Liver (tissue), 9 donors: ENCODE data around the gene RIN1. TPM values are rescaled to one million over a fixed set of nuclear protein-coding genes. Genes with fewer than 3 reads are reported as not detected.

Experiments
- DNase-seq: peaks from one replicate; pipeline ENCODE4 v3.0.0-alpha.2; 2017; ENCODE audit warnings: low spot score
- H3K27ac ChIP-seq, 2 donors: one replicate each; pipeline ENCODE4 v1.7.0; 2013; ENCODE audit warnings: inconsistent platforms in 2 of 2, low read length in 2 of 2, control low read depth in 1 of 2, low read depth in 1 of 2, mild to moderate bottlenecking in 1 of 2
- H3K27me3 ChIP-seq, 4 donors: one replicate each; pipeline versions ENCODE4 v1.6.1 to v1.7.0; 2013; ENCODE audit warnings: low read length in 3 of 4, inconsistent platforms in 1 of 4, mild to moderate bottlenecking in 1 of 4, moderate library complexity in 1 of 4; ENCODE audit not compliant: control insufficient read depth in 4 of 4, insufficient read depth in 4 of 4
- H3K36me3 ChIP-seq, 4 donors: one replicate each; pipeline versions ENCODE4 v1.6.1 to v1.7.0; 2013; ENCODE audit warnings: low read length in 3 of 4, mild to moderate bottlenecking in 3 of 4, low read depth in 1 of 4, moderate library complexity in 1 of 4; ENCODE audit not compliant: control insufficient read depth in 4 of 4, insufficient read depth in 3 of 4
- H3K4me1 ChIP-seq, 4 donors: one replicate each; pipeline versions ENCODE4 v1.6.1 to v1.7.0; 2013; ENCODE audit warnings: low read length in 3 of 4, mild to moderate bottlenecking in 3 of 4, moderate library complexity in 1 of 4; ENCODE audit not compliant: control insufficient read depth in 4 of 4, insufficient read depth in 4 of 4
- H3K4me3 ChIP-seq, 3 donors: one replicate each; pipeline versions ENCODE4 v1.6.1 to v1.7.0; 2013; ENCODE audit warnings: low read length in 3 of 3, control low read depth in 1 of 3, low read depth in 1 of 3, mild to moderate bottlenecking in 1 of 3
- H3K9ac ChIP-seq, 2 donors: one replicate each; pipeline ENCODE4 v1.7.0; 2013; ENCODE audit warnings: low read length in 2 of 2, mild to moderate bottlenecking in 2 of 2, moderate library complexity in 2 of 2, control low read depth in 1 of 2, low read depth in 1 of 2
- H3K9me3 ChIP-seq, 4 donors: one replicate each; pipeline versions ENCODE4 v1.6.1 to v1.7.0; 2013; ENCODE audit warnings: low read length in 3 of 4; ENCODE audit not compliant: control insufficient read depth in 4 of 4
- CTCF ChIP-seq: fragments of 150-350 bp; IDR thresholded peaks from 2 replicates; pipeline ENCODE4 v1.5.1; 2017; ENCODE audit warnings: improper control_type of control experiment, low read depth, low read length; ENCODE audit not compliant: missing input control
- EGR1 ChIP-seq, 2 donors: IDR thresholded peaks; 2 replicates each; pipeline ENCODE4 v1.6.1; 2016 to 2018; ENCODE audit warnings: antibody characterized with exemption in 2 of 2, low read depth in 2 of 2
- FOXA1 ChIP-seq: IDR thresholded peaks from 2 replicates; pipeline ENCODE4 v1.6.1; 2016; ENCODE audit warnings: antibody characterized with exemption
- FOXA2 ChIP-seq: IDR thresholded peaks from 2 replicates; pipeline ENCODE4 v1.6.1; 2016; ENCODE audit warnings: antibody characterized with exemption
- GABPA ChIP-seq, 2 donors: IDR thresholded peaks in 1 of 2; conservative IDR thresholded peaks in 1 of 2; 2 replicates each; pipeline ENCODE4 v1.6.1; 2016; ENCODE audit warnings: antibody characterized with exemption in 2 of 2, mild to moderate bottlenecking in 1 of 2, moderate library complexity in 1 of 2
- HNF4A ChIP-seq, 2 donors: conservative IDR thresholded peaks; 2 replicates each; pipeline ENCODE4 v1.6.1; 2016; ENCODE audit warnings: antibody characterized with exemption in 2 of 2, mild to moderate bottlenecking in 2 of 2
- HNF4G ChIP-seq: IDR thresholded peaks from 2 replicates; pipeline ENCODE4 v1.6.1; 2016; ENCODE audit warnings: antibody characterized with exemption
- JUND ChIP-seq, 2 donors: IDR thresholded peaks; 2 replicates each; pipeline ENCODE4 v1.6.1; 2016; ENCODE audit warnings: antibody characterized with exemption in 2 of 2
- MAX ChIP-seq: IDR thresholded peaks from 2 replicates; pipeline ENCODE4 v1.6.1; 2016; ENCODE audit warnings: antibody characterized with exemption
- NR2F2 ChIP-seq: IDR thresholded peaks from 2 replicates; pipeline ENCODE4 v1.6.1; 2016; ENCODE audit warnings: antibody characterized with exemption
- RAD21 ChIP-seq, 2 donors: IDR thresholded peaks; 2 replicates each; pipeline ENCODE4 v1.6.1; 2016; ENCODE audit warnings: antibody characterized with exemption in 2 of 2, mild to moderate bottlenecking in 2 of 2
- RXRA ChIP-seq, 2 donors: IDR thresholded peaks; 2 replicates each; pipeline ENCODE4 v1.6.1; 2017 to 2018; ENCODE audit warnings: antibody characterized with exemption in 2 of 2, mild to moderate bottlenecking in 1 of 2
- SP1 ChIP-seq: IDR thresholded peaks from 2 replicates; pipeline ENCODE4 v1.6.1; 2018; ENCODE audit warnings: antibody characterized with exemption, mild to moderate bottlenecking
- TAF1 ChIP-seq: conservative IDR thresholded peaks from 2 replicates; pipeline ENCODE4 v1.6.1; 2016; ENCODE audit warnings: antibody characterized with exemption, mild to moderate bottlenecking
- YY1 ChIP-seq: IDR thresholded peaks from 2 replicates; pipeline ENCODE4 v1.6.1; 2016; ENCODE audit warnings: antibody characterized with exemption, mild to moderate bottlenecking
- WGBS: extraction: QIAGEN DNeasy Blood & Tissue Kit; methylation state at CpG from one replicate; pipeline ENCODE4 v1.1.7; 2013; 5-methylcytosine and 5-hydroxymethylcytosine counted together
- polyA plus RNA-seq, 2 donors: library from polyadenylated mRNA; stranded (reverse) in 1 of 2; unstranded in 1 of 2; fragments of 200-250 nt in 1 of 2; fragments of >200 nt in 1 of 2; fragmentation: Nextera tagmentation in 1 of 2; extraction: Ambion mirVana in 1 of 2; gene quantifications; one replicate each; pipeline versions ENCODE4 v1.2.1 to v1.2.3, GENCODE V29; 2013 to 2015
- total RNA-seq, 2 donors: library from RNA; depleted of rRNA; stranded (reverse); fragments of >200 nt; gene quantifications; one replicate each; pipeline ENCODE4 v1.2.3, GENCODE V29; 2014
- TF ChIP-seq, protein P1 (sequence below): IDR thresholded peaks from 2 replicates; pipeline ENCODE4 v1.6.1; 2016; ENCODE audit warnings: antibody characterized with exemption
- TF ChIP-seq, protein P2 (sequence below): IDR thresholded peaks from 2 replicates; pipeline ENCODE4 v1.6.1; 2016; ENCODE audit warnings: antibody characterized with exemption, mild to moderate bottlenecking
- TF ChIP-seq, protein P3 (sequence below): IDR thresholded peaks from 2 replicates; pipeline ENCODE4 v1.6.1; 2016; ENCODE audit warnings: antibody characterized with exemption
- donor health status: healthy.
- donor health status: healthy.
- donor health status: healthy.
- donor health status: healthy.
- donor health status: healthy.

RIN1 gene
- total and polyA plus RNA-seq, 4 donors = 0.11 to 1.1 (median 0.53) TPM

GRCh38 chr11:66287211-66287888 is 48.9 kb downstream of the RIN1 start:
- H3K4me1 ChIP-seq = peaks cover 19 to 50% (median 41%) of the 10 kb centered on the region in 4 donors
- H3K4me3 ChIP-seq = peak overlapping the region; percentile 26 to 79 (median 61)
- no peak overlapping the region for H3K9ac ChIP-seq
- H3K27me3 ChIP-seq = peaks cover 0 to 2% (median 0%) of the 10 kb centered on the region in 4 donors
- H3K9me3 ChIP-seq = no peaks in the 10 kb centered on the region
- H3K36me3 ChIP-seq = peaks cover 0 to 5% (median 4%) of the 10 kb centered on the region in 4 donors
- peak overlapping the region in 1 of 2 donors; percentile 96 for H3K27ac ChIP-seq
- 78% methylated on average over 10 of the region's 10 CpGs for WGBS
- no peak for TF ChIP-seq YY1
- TF ChIP-seq, protein P1, sequence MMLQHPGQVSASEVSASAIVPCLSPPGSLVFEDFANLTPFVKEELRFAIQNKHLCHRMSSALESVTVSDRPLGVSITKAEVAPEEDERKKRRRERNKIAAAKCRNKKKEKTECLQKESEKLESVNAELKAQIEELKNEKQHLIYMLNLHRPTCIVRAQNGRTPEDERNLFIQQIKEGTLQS = no peak
- TF ChIP-seq EGR1 (IDR thresholded peaks at IDR 0.05; ENCODE audit: low read depth in 2 of 2) = no peak
- no peak for TF ChIP-seq FOXA1
- no peak for TF ChIP-seq GABPA (IDR thresholded peaks at IDR 0.05 in 1 of 2, conservative IDR thresholded peaks at IDR 0.05 in 1 of 2)
- TF ChIP-seq MAX = no peak
- no peak for TF ChIP-seq SP1
- no peak for TF ChIP-seq HNF4A (conservative IDR thresholded peaks at IDR 0.05)
- TF ChIP-seq HNF4G = no peak
- TF ChIP-seq TAF1 = no peak
- no peak for TF ChIP-seq NR2F2
- no peak for TF ChIP-seq CTCF
- DNase-seq = no peak

DNA sequence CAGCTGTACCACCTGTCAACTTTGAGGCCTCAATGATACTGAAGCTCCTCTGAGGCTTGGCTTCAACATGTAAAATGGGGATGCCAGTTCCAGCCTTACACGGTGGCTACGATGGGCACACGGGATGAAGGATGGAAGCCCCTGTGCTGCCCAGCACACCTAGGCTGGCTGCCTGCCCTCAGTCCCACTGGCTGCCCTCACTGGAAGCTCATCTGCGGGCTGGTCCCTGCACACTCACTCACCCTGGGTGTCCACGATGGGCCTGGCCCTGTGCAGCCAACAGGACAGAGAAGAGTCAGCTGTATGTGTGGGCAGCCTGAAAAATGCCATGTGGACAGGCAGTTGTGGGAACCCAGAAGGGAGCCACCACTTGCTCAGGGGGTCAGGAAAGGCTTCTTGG is 49.5 kb downstream of the RIN1 start:
- no peak for DNase-seq
- TF ChIP-seq, protein P1 = no peak
- TF ChIP-seq HNF4G (no peak), RXRA (IDR thresholded peaks at IDR 0.05) (no peak), FOXA1 (no peak), YY1 (no peak), TAF1 (no peak), MAX (no peak), JUND (IDR thresholded peaks at IDR 0.05) (no peak), FOXA2 (no peak), GABPA (IDR thresholded peaks at IDR 0.05 in 1 of 2, conservative IDR thresholded peaks at IDR 0.05 in 1 of 2) (no peak), RAD21 (IDR thresholded peaks at IDR 0.05) (no peak), CTCF (no peak), EGR1 (IDR thresholded peaks at IDR 0.05; ENCODE audit: low read depth in 2 of 2) (no peak)
- TF ChIP-seq, protein P2, sequence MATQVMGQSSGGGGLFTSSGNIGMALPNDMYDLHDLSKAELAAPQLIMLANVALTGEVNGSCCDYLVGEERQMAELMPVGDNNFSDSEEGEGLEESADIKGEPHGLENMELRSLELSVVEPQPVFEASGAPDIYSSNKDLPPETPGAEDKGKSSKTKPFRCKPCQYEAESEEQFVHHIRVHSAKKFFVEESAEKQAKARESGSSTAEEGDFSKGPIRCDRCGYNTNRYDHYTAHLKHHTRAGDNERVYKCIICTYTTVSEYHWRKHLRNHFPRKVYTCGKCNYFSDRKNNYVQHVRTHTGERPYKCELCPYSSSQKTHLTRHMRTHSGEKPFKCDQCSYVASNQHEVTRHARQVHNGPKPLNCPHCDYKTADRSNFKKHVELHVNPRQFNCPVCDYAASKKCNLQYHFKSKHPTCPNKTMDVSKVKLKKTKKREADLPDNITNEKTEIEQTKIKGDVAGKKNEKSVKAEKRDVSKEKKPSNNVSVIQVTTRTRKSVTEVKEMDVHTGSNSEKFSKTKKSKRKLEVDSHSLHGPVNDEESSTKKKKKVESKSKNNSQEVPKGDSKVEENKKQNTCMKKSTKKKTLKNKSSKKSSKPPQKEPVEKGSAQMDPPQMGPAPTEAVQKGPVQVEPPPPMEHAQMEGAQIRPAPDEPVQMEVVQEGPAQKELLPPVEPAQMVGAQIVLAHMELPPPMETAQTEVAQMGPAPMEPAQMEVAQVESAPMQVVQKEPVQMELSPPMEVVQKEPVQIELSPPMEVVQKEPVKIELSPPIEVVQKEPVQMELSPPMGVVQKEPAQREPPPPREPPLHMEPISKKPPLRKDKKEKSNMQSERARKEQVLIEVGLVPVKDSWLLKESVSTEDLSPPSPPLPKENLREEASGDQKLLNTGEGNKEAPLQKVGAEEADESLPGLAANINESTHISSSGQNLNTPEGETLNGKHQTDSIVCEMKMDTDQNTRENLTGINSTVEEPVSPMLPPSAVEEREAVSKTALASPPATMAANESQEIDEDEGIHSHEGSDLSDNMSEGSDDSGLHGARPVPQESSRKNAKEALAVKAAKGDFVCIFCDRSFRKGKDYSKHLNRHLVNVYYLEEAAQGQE = no peak
- TF ChIP-seq, protein P3, sequence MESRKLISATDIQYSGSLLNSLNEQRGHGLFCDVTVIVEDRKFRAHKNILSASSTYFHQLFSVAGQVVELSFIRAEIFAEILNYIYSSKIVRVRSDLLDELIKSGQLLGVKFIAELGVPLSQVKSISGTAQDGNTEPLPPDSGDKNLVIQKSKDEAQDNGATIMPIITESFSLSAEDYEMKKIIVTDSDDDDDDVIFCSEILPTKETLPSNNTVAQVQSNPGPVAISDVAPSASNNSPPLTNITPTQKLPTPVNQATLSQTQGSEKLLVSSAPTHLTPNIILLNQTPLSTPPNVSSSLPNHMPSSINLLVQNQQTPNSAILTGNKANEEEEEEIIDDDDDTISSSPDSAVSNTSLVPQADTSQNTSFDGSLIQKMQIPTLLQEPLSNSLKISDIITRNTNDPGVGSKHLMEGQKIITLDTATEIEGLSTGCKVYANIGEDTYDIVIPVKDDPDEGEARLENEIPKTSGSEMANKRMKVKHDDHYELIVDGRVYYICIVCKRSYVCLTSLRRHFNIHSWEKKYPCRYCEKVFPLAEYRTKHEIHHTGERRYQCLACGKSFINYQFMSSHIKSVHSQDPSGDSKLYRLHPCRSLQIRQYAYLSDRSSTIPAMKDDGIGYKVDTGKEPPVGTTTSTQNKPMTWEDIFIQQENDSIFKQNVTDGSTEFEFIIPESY = no peak
- H3K4me1 ChIP-seq = peaks cover 13 to 50% (median 39%) of the 10 kb centered on the region in 4 donors
- peaks cover 0 to 5% (median 4%) of the 10 kb centered on the region in 4 donors for H3K36me3 ChIP-seq
- H3K9ac ChIP-seq = no peak overlapping the region
- H3K4me3 ChIP-seq = no peak overlapping the region
- no peak overlapping the region for H3K27ac ChIP-seq
- H3K27me3 ChIP-seq = no peaks in the 10 kb centered on the region
- H3K9me3 ChIP-seq = no peaks in the 10 kb centered on the region
- WGBS = 91% methylated on average over 5 of the region's 5 CpGs
